Stimulated activated CD8-positive, alpha-beta memory T cell treated with anti-CD3 and anti-CD28 coated beads, Interleukin-15, amount 100 ng/mL, for 4 hours (primary cell): ENCODE data around the gene NACAD.
"Not testable (repeated sequence)": the region's sequence is repeated elsewhere in the genome, so short reads cannot be mapped to it uniquely, and the experiment has no call there.

Source experiments
- DNase-seq, 2 donors: peaks; one replicate each; pipeline ENCODE4 v3.0.0-alpha.2; 2020; ENCODE audit warnings: low read depth in 2 of 2

Gene NACAD

GRCh38 chr7:45114257-45114656, 25.5 kb upstream of the NACAD start:
- DNase-seq: not testable (repeated sequence)

GRCh38 chr7:45112648-45113047, 23.9 kb upstream of the NACAD start:
- DNase-seq: no peak

- DNase-seq: peak; percentile 83 to 87
Measured at GRCh38 chr7:45111298-45112223, 22.8 kb upstream of the NACAD start, which contains the start of gene TBRG4. TSS of gene TBRG4 (minus strand) at chr7:45111697. CDS start at chr7:45109237, 2,460 bp downstream.

- DNase-seq: no peak
Measured at GRCh38 chr7:45108863-45109262, 20.1 kb upstream of the NACAD start.

- no peak for DNase-seq
Measured at GRCh38 chr7:45107356-45107755, 18.6 kb upstream of the NACAD start.

GRCh38 chr7:45106820-45107219, 18.1 kb upstream of the NACAD start:
- no peak for DNase-seq

GRCh38 chr7:45105588-45106188, 16.9 kb upstream of the NACAD start:
- DNase-seq: no peak

GRCh38 chr7:45104844-45105587, 16.2 kb upstream of the NACAD start:
- DNase-seq: no peak

GRCh38 chr7:45103958-45104843, 15.4 kb upstream of the NACAD start:
- no peak for DNase-seq

GRCh38 chr7:45102785-45103712, 14.3 kb upstream of the NACAD start:
- no peak for DNase-seq

- no peak for DNase-seq
Measured at GRCh38 chr7:45101748-45102147, 13.0 kb upstream of the NACAD start.

- no peak for DNase-seq
Measured at GRCh38 chr7:45100761-45101480, 12.2 kb upstream of the NACAD start.

- no peak for DNase-seq
Measured at GRCh38 chr7:45099891-45100760, 11.4 kb upstream of the NACAD start.

GRCh38 chr7:45098983-45099839, 10.4 kb upstream of the NACAD start:
- DNase-seq: no peak

GRCh38 chr7:45092931-45093235, 4.1 kb upstream of the NACAD start:
- no peak for DNase-seq

GRCh38 chr7:45092100-45092930, 3.5 kb upstream of the NACAD start:
- no peak for DNase-seq

GRCh38 chr7:45089341-45089891, 647 bp upstream of the NACAD start:
- peak in 1 of 2 donors; percentile 28 for DNase-seq
